GOT3 (cell line): ENCODE data around the gene ARID4A.
"Not testable (repeated sequence)": the region's sequence is repeated elsewhere in the genome, so short reads cannot be mapped to it uniquely, and the experiment has no call there.

Source experiments
- DNase-seq: peaks from one replicate; lab custom pipeline; 2025; ENCODE audit warnings: mixed read lengths; lab: John Stamatoyannopoulos, UW

Gene ARID4A

DNA sequence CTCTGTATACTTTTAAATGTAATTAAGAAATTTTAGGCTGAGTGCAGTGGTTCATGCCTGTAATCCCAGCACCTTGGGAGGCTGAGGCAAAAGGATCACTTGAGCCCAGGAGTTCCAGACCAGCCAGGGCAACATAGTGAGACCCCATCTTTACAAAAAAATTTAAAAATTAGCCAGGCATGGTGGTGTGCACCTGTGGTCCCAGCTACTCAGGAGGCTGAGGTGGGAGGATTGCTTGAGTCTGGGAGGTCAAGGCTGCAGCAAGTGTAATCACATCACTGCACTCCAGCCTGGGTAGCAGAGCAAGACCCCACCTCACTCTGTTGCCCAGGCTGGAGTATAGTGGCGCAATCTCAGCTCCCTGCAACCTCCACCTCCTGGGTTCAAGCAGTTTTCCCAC is 63.9 kb downstream of the ARID4A start:
- not testable (repeated sequence) for DNase-seq

DNA sequence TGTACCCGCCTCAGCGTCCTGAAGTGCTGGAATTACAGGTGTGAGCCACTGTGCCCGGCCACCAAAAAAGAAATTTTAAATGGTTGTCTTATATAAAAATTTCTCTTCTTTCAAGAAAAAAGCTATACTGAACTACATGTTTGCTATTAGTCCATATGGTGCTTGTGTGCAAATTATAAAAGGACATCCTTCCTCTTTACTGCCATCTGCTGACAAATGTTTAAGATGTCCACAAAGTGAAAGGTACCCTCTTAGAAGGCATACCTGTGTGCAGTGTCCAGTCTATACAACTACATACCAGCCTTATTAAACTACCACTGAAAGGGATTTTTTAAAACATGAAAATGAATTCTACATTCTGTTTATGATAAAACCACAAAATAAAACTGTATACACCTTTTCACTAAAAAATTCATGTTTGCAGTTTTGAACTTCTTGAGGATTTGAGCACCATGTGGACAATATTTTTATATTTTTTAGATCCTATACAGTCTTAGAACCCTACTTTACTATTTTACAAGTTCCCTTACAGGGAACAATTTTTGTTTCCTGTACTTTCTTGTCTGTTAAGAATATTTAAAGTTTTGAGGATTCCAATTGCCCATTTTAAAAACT is 64.5 kb downstream of the ARID4A start:
- no peak for DNase-seq

DNA sequence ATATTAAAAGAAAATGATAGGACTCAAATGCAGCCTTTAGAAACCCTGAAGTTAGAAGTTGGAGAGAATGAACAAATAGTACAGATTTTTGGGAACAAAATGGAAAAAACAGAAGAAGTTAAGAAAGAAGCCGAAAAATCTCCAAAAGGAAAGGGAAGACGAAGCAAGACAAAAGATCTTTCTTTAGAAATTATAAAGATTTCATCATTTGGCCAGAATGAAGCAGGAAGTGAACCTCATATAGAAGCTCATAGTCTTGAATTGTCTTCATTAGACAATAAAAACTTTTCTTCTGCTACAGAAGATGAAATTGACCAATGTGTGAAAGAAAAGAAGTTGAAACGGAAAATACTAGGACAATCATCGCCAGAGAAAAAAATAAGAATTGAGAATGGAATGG is 66.0 kb downstream of the ARID4A start:
- DNase-seq, result no peak

DNA sequence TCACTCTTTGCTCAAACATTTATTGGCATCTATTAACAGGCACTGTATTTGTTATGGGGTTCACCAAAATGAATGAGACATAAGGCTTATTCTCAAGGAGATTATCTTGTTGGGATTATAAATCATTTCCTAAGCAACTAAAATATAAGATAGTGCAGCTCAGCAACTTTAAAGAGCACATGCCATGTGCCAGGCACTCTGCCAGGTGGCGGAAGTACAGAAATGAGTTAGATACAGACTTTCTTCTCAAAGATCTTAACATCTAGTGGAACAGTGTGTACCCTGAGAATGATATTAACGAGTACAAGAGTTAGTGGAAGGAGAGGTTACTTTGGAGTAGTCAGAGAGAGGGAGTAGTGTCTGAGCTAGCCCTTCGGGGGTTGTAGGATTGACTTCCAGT is 68.9 kb downstream of the ARID4A start:
- DNase-seq, result no peak

DNA sequence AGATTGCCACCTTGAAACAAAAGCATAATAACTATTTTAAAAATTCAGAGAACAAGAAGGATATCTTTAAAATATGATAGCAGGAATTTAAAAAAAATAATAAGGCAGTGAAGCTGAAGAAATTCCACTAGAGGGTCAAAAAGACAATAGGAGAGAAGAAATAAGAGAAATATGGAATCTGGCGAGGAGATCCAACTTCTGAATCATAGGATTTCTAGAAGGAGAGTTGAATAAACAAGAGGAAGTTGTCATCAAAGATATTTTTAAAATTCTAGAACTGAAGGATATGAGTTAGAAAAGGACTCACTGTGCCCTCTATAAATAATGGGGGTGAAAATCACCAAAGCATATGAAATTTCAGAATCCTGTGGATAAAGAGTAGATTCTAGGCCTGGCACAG is 70.6 kb downstream of the ARID4A start:
- DNase-seq, result no peak

DNA sequence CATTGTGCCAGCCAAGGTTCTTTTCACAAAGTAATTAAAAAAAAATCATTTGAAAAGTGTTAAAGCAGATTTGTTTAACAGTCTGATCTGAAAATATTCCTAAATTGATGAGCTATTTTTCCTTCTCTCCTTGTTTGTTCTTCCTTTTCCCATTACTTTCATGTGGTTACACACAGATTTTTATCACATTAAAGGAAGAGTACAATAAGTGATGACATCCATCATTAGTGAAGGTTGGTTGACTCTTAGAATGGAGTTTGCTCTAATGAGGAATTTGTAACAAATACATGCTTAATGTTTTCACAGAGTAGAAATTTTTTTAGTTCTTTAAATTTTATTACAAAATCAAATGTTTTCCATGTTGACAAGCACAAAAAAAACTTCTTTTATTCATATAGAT is 78.4 kb downstream of the ARID4A start:
- no peak for DNase-seq

DNA sequence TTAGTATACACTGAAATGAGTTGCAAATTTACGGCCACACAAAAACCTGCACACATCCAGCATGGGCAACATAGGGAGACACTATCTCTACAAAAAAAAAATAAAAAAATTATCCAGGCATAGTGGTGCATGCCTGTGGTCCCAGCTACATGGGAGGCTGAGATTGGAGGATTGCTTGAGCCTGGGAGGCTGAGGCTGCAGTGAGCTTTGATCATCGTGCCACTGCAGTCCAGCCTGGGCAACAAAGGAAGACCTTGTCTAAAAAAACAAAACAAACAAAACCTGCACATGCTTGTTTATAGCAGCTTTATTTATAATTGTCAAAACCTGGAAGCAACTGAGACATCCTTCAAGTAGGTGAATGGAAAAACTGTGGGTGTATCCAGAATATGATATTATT is 92.5 kb downstream of the ARID4A start:
- no peak for DNase-seq

DNA sequence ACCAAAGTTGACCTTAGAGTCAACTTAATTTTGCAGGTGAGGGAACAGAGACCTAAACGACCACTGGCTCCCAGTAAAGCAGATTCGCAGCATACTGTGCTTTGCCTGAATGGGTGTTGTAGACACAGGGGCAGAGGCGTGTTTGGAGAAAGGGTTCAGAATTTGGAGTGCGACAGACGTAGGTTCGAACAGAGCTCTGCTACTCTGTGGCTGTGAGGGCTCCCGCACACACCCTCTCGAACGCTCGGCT is 97.1 kb downstream of the ARID4A start:
- DNase-seq, result no peak

DNA sequence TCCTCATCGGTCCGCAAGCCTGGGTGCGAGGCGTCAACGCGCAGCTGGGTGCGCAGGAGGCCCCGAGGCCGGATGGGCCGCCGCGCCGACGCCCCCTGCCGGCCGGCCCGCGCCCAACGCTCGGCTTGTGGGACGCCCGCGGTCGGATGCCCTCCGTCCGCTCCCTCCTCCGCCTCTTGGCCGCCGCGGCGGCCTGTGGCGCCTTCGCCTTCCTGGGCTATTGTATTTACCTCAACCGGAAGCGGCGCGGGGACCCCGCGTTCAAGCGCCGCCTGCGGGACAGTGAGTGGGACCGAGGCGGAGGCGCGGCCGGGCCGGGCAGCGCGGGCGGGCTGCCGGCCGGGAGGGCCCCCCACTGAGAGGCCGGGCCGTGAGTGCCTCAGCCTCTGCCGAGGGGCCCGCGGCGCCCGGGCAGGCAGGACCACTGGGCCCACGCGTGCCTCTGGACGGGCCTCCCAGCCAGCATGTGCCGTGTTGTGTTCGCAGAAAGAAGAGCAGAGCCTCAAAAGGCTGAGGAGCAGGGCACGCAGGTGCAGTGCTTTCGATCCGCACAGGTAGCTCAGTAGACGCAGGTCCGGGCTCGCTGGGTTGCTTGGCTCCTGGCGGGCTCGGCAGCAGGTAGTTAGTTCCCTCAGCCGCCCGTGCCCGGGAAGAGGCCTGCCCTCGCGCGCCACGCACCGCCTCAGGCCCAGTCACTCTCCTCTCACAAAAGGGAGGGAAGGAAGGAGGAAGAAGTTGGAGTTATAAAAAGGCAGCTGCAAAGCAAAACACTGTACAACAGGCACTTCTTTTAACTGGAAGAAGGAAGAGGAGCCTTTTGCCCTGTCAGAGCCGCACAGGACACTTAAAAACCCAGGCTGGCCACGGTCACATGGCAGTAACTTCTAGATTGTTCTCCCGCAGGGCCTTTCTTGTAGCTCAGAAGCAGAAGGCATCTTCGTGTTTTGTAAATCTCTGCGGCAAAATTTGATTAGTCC is 97.7 kb downstream of the ARID4A start, which contains the start of gene TOMM20L:
Gene TOMM20L, plus strand, starts transcription at position 119 of the 977 bp plus-strand sequence. Its CDS starts 28 bp downstream, at position 147.
- DNase-seq, result no peak

DNA sequence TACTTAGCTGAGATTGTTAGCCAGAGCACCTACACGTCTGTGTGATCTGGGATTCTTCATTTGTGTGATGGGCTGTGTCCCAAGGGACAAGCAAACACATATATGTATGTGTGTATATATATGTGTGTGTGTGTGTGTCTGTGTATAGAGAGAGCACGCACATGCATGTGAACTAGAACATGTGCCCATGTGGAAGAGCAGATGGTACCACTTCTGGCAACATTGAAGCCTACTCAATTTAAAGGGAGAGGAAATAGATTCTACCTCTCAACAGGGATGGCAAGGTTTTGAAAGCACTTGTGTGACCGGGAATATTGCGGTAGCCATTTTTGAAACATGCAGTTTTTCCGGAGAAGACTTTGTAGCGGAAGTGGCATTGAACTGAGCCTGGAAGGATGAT is 98.8 kb downstream of the ARID4A start:
- no peak for DNase-seq

DNA sequence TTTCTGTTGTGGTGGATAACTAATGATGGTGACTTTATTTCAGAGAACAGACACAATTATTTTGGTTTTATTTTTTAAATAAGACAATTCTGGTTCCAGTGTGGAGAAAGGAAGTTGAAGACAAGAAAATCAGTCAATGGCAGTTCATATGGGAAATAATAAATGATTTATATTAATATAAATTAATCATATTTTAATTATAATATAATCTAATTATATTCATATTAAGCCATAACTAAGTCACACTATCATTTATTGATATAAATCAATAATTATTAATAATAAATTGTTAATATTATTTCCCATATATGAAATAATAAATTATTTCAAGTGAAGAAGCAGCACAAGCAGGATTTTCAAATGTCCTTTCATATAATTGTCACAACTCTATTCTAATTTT is 100.1 kb downstream of the ARID4A start:
- DNase-seq, result no peak

DNA sequence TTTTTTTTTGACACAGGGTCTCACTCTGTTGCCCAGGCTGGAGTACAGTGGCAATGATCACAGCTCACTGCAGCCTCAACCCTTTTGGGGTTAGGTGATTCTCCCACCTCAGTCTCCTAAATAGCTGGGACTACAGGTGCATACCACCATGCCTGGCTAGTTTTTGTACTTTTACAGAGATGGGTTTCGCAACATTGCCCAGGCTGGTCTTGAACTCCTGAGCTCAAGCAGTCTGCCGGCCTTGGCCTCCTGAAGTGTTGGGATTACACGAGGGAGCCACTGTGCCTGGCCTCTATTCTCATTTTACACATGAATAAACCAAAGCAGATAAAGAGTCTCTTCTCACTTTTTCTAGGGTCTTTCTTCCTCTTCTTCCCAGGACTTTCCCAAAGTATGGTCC is 100.5 kb downstream of the ARID4A start:
- DNase-seq, result no peak

DNA sequence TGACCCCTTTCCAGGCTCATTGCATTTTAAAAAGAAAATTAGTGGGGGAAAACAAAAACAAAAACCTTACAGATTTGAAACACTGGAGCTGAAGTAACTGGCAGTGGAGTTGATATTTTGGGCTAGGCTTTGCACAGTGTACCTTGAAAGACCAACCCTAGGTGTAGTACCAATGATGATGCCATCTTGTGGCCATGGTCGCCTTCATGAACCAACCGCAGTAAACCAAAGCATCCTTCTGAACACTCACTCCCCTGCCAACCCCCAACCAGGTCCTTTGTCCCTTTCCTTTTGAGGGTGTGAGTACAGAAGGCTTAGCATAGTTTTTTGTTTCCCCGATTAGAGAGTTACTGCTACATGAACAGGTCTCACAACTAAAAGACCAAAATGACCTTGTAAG is 103.2 kb downstream of the ARID4A start:
- DNase-seq, result no peak

DNA sequence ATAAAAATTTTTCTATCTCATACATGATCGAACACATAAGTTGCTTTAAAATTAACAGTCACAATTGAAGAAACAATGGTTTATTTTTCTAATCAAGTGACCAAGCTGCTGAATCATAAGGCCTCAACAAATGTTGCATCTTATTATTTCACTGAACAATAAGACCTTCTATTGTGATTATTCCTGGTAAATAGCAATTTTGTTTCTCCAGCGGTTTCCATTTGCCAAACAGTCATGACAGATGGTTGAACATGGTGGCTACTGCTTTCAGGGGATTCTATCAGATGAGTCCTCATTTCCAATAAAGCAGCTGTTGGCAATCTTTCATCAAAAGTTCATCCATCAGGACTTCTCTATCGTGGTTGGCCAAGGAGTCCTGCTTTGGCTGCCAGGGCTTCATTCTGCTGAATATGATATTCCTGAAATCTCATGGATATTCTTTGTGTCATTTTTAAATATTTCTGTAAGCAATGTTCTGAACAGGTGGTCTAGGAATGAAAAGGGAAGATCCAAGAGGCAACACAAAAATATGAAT is 110.4 kb downstream of the ARID4A start:
- no peak for DNase-seq

DNA sequence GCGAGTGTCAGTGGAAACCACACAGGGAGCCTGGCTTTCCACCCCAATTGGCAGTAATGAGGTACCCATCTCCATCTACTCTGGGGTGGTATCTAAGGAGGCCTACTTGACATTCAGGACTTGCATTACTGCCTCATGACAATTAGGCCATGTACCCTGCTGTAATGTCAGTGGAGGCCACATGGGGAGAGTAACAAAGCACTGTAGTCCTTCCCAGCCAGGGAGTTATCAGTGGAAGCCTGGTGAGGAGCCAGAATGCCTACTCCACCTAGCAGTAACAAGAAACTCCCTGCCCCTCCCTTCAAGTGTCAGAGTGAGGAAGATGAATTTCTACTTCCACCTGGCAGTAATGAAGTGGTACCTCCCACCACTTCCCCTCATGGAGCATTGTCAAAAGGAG is 116.5 kb downstream of the ARID4A start:
- no peak for DNase-seq

DNA sequence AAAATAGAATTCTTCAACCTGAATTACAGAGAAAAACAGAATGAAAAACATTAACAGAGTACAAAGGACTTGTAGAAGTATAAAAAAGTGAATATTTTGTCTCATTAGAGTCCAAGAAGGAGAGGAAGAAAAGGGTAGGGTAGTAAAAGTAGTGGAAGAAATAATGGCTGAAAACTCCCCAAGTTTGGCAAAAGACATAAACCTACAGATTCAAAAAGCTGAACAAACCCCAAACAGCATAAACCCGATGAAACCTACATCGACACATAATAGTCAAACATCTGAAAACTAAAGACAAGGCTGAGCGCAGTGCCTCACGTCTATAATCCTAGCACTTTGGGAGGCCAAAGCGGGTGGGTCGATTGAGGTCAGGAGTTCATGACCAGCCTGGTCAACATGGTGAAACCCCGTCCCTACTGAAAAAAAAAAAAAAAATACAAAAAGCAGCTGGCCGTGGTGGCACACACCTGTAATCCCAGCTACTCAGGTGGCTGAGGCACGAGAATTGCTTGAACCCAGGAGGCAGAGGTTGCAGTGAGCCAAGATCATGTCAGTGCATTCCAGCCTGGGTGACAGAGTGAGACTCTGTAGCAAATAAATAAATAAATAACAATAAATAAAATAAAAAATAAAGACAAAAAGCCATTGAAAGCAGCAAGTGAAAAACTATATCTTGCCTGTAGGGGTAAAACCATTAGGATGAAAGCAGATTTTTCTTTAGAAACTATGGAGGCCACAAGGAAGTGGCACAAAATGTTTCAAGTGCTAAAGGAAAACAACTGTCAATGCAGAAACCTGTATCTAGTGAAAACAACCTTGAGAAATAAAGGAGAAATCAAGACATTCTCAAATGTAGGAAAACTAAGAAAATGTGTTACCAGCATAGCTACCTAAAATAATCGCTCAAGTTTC is 117.5 kb downstream of the ARID4A start:
- DNase-seq, result no peak

DNA sequence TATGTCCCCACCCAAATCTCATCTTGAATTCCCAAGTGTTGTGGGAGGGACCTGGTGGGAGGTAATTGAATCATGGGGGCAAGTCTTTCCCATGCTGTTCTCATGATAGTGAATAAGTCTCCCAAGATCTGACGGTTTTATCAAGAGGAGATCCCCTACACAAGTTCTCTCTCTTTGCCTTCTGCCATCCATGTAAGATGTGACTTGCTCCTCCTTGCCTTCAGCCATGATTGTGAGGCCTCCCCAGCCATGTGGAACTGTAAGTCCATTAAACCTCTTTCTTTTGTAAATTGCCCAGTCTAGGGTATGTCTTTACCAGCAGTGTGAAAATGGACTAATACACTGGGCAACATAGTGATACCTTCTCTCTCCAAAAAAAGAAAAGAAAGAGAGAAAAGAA is 118.6 kb downstream of the ARID4A start:
- not testable (repeated sequence) for DNase-seq
